Endothelial cell of umbilical vein (primary cell): ENCODE measurements around the gene ARHGEF38.

Experiments
- EZH2 ChIP-seq: IDR thresholded peaks from 2 replicates; pipeline ENCODE4 v1.6.1; 2012; ENCODE audit warnings: borderline replicate concordance, low read depth, mild to moderate bottlenecking, moderate library complexity, low read length, inconsistent platforms; ENCODE audit not compliant: severe bottlenecking
- JUN ChIP-seq: IDR thresholded peaks from 2 replicates; pipeline ENCODE4 v1.6.1; 2011; ENCODE audit warnings: borderline replicate concordance, low read depth; ENCODE audit not compliant: insufficient read length, insufficient read depth
- MYC ChIP-seq: IDR thresholded peaks from one replicate; pipeline ENCODE4 v1.6.1; 2011; ENCODE audit warnings: mild to moderate bottlenecking, low read depth, low read length
- POLR2AphosphoS5 ChIP-seq: IDR thresholded peaks from 2 replicates; pipeline ENCODE4 v1.6.1; 2012; ENCODE audit warnings: low read depth, mild to moderate bottlenecking, control low read depth, low read length, moderate library complexity; ENCODE audit not compliant: insufficient read depth
- TF ChIP-seq, protein P1 (sequence below), 2 donors: IDR thresholded peaks; 1 replicate in 1 of 2; 2 replicates in 1 of 2; pipeline ENCODE4 v1.5.1; 2011; ENCODE audit warnings: low read length in 2 of 2, mild to moderate bottlenecking in 2 of 2, moderate library complexity in 2 of 2, control low read depth in 1 of 2, inconsistent platforms in 1 of 2, low read depth in 1 of 2; ENCODE audit not compliant: insufficient read depth in 1 of 2; ENCODE audit errors: extremely low read depth in 1 of 2
- TF ChIP-seq, protein P2 (sequence below): IDR thresholded peaks from 2 replicates; pipeline ENCODE4 v1.6.1; 2011; ENCODE audit not compliant: insufficient read depth, insufficient read length

DNA sequence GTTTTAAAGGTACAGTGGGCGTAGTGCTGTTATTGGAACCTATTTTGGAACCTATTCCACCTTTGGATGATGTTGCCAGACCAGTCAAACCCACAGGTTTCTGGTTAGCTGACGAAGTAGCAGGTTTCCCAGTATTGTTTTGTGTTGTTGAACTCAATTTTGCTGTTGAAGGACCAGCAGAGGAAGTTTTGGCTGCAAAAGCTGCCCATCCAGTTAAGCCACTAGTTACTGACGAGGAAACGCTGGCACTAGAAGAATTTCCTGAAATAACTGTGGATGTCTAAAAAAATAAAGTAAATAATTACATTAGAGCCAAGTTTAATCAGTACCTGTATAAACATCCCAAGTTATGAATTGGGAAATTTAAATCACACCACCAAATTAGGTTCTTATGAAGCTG is 130.6 kb downstream of the ARHGEF38 start:
- TF ChIP-seq, protein P1, sequence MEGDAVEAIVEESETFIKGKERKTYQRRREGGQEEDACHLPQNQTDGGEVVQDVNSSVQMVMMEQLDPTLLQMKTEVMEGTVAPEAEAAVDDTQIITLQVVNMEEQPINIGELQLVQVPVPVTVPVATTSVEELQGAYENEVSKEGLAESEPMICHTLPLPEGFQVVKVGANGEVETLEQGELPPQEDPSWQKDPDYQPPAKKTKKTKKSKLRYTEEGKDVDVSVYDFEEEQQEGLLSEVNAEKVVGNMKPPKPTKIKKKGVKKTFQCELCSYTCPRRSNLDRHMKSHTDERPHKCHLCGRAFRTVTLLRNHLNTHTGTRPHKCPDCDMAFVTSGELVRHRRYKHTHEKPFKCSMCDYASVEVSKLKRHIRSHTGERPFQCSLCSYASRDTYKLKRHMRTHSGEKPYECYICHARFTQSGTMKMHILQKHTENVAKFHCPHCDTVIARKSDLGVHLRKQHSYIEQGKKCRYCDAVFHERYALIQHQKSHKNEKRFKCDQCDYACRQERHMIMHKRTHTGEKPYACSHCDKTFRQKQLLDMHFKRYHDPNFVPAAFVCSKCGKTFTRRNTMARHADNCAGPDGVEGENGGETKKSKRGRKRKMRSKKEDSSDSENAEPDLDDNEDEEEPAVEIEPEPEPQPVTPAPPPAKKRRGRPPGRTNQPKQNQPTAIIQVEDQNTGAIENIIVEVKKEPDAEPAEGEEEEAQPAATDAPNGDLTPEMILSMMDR (IDR thresholded peaks at IDR 0.05; ENCODE audit: extremely low read depth in 1 of 2, insufficient read depth in 1 of 2, low read depth in 1 of 2, low read length in 2 of 2) = no peak
- TF ChIP-seq, protein P2, sequence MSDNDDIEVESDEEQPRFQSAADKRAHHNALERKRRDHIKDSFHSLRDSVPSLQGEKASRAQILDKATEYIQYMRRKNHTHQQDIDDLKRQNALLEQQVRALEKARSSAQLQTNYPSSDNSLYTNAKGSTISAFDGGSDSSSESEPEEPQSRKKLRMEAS = no peak
- TF ChIP-seq EZH2 (no peak), JUN (no peak), MYC (no peak), POLR2AphosphoS5 (no peak)
